GM12874 (cell line): ENCODE results near the gene FNIP1.

Source experiments
- CTCF ChIP-seq: IDR thresholded peaks from 2 replicates; pipeline ENCODE4 v1.5.1; 2011; ENCODE audit warnings: low read depth, mild to moderate bottlenecking, control low read depth, low read length, moderate library complexity; ENCODE audit not compliant: insufficient read depth

The FNIP1 gene

GRCh38 chr5:131639148-131639547, 157.7 kb downstream of the FNIP1 start:
- no peak for TF ChIP-seq CTCF

GRCh38 chr5:131637694-131638093, 159.1 kb downstream of the FNIP1 start:
- TF ChIP-seq CTCF = no peak

- no peak for TF ChIP-seq CTCF
Measured at GRCh38 chr5:131635684-131636572, 160.9 kb downstream of the FNIP1 start.

- no peak for TF ChIP-seq CTCF
Measured at GRCh38 chr5:131634996-131635683, 161.7 kb downstream of the FNIP1 start, which contains the start of gene RAPGEF6. Gene RAPGEF6 (minus strand): TSS chr5:131635229. CDS start chr5:131635030, 199 bp downstream.

GRCh38 chr5:131634666-131634995, 162.2 kb downstream of the FNIP1 start:
- no peak; the same call in 1 of the 2 replicates for TF ChIP-seq CTCF

GRCh38 chr5:131634238-131634637, 162.6 kb downstream of the FNIP1 start:
- TF ChIP-seq CTCF = no peak

- no peak for TF ChIP-seq CTCF
Measured at GRCh38 chr5:131633830-131634229, 163.0 kb downstream of the FNIP1 start.
